Glutamatergic neuron (in vitro differentiated cells): Measurements from ENCODE around the gene PRKCE. TPM values are rescaled to one million over a fixed set of nuclear protein-coding genes. Genes with fewer than 3 reads are reported as not detected.

Experiments
- DNase-seq: peaks from one replicate; pipeline ENCODE4 v3.0.0; 2022
- H3K27ac Mint-ChIP-seq: one replicate; pipeline ENCODE4 v1.8.0; 2020; ENCODE audit warnings: mild to moderate bottlenecking, mixed read lengths, inconsistent platforms; ENCODE audit not compliant: unreplicated experiment
- H3K27me3 Mint-ChIP-seq: one replicate; pipeline ENCODE4 v1.8.0; 2020; ENCODE audit warnings: mild to moderate bottlenecking, moderate library complexity, mixed read lengths, inconsistent platforms; ENCODE audit not compliant: unreplicated experiment
- H3K36me3 Mint-ChIP-seq: one replicate; pipeline ENCODE4 v1.8.0; 2020; ENCODE audit warnings: mild to moderate bottlenecking, mixed read lengths, inconsistent platforms; ENCODE audit not compliant: unreplicated experiment
- H3K4me1 Mint-ChIP-seq: one replicate; pipeline ENCODE4 v1.8.0; 2020; ENCODE audit warnings: mild to moderate bottlenecking, low read depth, mixed read lengths, inconsistent platforms; ENCODE audit not compliant: unreplicated experiment
- H3K4me3 Mint-ChIP-seq: one replicate; pipeline ENCODE4 v1.8.0; 2020; ENCODE audit warnings: mild to moderate bottlenecking, mixed read lengths, inconsistent platforms; ENCODE audit not compliant: unreplicated experiment
- H3K9me3 Mint-ChIP-seq: one replicate; pipeline ENCODE4 v1.8.0; 2020; ENCODE audit warnings: mild to moderate bottlenecking, moderate library complexity, mixed read lengths, inconsistent platforms; ENCODE audit not compliant: unreplicated experiment
- total RNA-seq: library from RNA; stranded (reverse); fragmentation: NEBNext Ultra II Directional; extraction: Animal tissue kit (Norgen Biotek cat#: 25700); gene quantifications from one replicate; pipeline ENCODE4 v1.2.1, GENCODE V29; 2021; ENCODE audit not compliant: unreplicated experiment
- TF ChIP-seq, protein P1 (sequence below): fragments of 200-600 bp; sonication (generic); IDR thresholded peaks from one replicate; pipeline ENCODE4 v1.5.0; 2021; ENCODE audit not compliant: partially characterized antibody, unreplicated experiment

PRKCE gene
- total RNA-seq, 1 donor from 2014 or later, result 74.8 TPM

DNA sequence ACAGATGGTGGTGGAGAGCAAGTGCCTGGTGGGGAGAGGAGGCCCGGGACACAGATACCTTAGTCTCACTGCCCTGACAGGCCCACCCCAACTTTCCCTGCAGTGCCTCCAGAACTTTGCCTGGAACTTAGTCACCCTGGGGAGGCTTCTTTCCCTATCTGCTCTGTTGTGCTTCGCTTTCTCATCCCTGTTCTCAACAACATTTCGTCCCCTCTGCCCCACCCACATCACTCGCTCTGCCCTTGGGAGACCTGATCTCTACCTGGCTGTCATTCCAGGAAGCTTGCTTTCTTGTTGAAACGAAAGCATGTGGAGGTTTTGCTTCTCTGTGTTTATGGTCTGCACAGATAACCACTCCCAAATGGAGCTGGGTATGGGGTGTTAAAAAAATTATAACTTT, 93.8 kb downstream of the PRKCE start:
- peaks cover 1% of the 10 kb centered on the region for H3K27me3 Mint-ChIP-seq
- H3K36me3 Mint-ChIP-seq, result peaks cover 14% of the 10 kb centered on the region
- peaks cover 22% of the 10 kb centered on the region for H3K4me1 Mint-ChIP-seq
- no peak overlapping the region for H3K27ac Mint-ChIP-seq
- no peak overlapping the region for H3K4me3 Mint-ChIP-seq
- H3K9me3 Mint-ChIP-seq, result peaks cover 5% of the 10 kb centered on the region
- DNase-seq, result no peak
- TF ChIP-seq, protein P1, sequence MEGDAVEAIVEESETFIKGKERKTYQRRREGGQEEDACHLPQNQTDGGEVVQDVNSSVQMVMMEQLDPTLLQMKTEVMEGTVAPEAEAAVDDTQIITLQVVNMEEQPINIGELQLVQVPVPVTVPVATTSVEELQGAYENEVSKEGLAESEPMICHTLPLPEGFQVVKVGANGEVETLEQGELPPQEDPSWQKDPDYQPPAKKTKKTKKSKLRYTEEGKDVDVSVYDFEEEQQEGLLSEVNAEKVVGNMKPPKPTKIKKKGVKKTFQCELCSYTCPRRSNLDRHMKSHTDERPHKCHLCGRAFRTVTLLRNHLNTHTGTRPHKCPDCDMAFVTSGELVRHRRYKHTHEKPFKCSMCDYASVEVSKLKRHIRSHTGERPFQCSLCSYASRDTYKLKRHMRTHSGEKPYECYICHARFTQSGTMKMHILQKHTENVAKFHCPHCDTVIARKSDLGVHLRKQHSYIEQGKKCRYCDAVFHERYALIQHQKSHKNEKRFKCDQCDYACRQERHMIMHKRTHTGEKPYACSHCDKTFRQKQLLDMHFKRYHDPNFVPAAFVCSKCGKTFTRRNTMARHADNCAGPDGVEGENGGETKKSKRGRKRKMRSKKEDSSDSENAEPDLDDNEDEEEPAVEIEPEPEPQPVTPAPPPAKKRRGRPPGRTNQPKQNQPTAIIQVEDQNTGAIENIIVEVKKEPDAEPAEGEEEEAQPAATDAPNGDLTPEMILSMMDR, result no peak

GRCh38 chr2:45746888-45747287, 95.4 kb downstream of the PRKCE start:
- no peaks in the 10 kb centered on the region for H3K27me3 Mint-ChIP-seq
- TF ChIP-seq, protein P1, result no peak
- DNase-seq, result no peak
- peaks cover 15% of the 10 kb centered on the region for H3K4me1 Mint-ChIP-seq
- H3K9me3 Mint-ChIP-seq, result peaks cover 5% of the 10 kb centered on the region
- no peak overlapping the region for H3K4me3 Mint-ChIP-seq
- peaks cover 21% of the 10 kb centered on the region for H3K36me3 Mint-ChIP-seq
- H3K27ac Mint-ChIP-seq, result no peak overlapping the region

GRCh38 chr2:45747363-45747762, 95.9 kb downstream of the PRKCE start:
- DNase-seq, result no peak
- H3K27ac Mint-ChIP-seq, result no peak overlapping the region
- H3K9me3 Mint-ChIP-seq, result peaks cover 3% of the 10 kb centered on the region
- H3K27me3 Mint-ChIP-seq, result no peaks in the 10 kb centered on the region
- TF ChIP-seq, protein P1, result no peak
- no peak overlapping the region for H3K4me3 Mint-ChIP-seq
- peaks cover 21% of the 10 kb centered on the region for H3K36me3 Mint-ChIP-seq
- H3K4me1 Mint-ChIP-seq, result peaks cover 14% of the 10 kb centered on the region

- H3K4me1 Mint-ChIP-seq, result peaks cover 19% of the 10 kb centered on the region
- no peaks in the 10 kb centered on the region for H3K27me3 Mint-ChIP-seq
- no peak overlapping the region for H3K27ac Mint-ChIP-seq
- H3K4me3 Mint-ChIP-seq, result no peak overlapping the region
- DNase-seq, result no peak
- TF ChIP-seq, protein P1, result no peak
- H3K9me3 Mint-ChIP-seq, result peaks cover 3% of the 10 kb centered on the region
- peaks cover 21% of the 10 kb centered on the region for H3K36me3 Mint-ChIP-seq
Observed at GRCh38 chr2:45748239-45748638, 96.8 kb downstream of the PRKCE start.

DNA sequence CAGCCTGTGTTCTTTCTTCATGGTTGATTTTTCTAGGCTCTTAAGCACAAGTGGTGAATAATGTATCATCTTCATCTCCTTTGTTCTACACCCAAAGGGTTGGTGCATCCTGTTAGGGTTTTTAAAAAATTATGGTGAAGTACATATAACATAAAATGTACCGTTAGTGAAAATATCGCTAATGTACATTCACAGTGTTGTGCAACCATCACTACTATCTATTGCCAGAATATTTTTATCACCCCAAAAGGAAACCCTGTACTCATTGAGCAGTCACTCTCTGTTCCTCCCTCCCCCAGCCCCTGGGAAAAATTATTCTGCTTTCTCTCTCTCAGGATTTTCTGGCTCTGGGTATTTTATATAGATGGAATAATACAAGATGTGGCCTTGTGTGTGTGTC, 98.5 kb downstream of the PRKCE start:
- Mint-ChIP-seq H3K4me1 (peaks cover 23% of the 10 kb centered on the region), H3K27me3 (no peaks in the 10 kb centered on the region), H3K27ac (no peak overlapping the region), H3K36me3 (peaks cover 21% of the 10 kb centered on the region), H3K9me3 (peaks cover 7% of the 10 kb centered on the region), H3K4me3 (no peak overlapping the region)
- TF ChIP-seq, protein P1, result no peak
- DNase-seq, result no peak
